ENCODE results near the gene SPAG16. TPM values are rescaled to one million over a fixed set of nuclear protein-coding genes. Genes with fewer than 3 reads are reported as not detected.

The SPAG16 gene
- total RNA-seq, 1 experiment from 2014 or later = 17.3 TPM

- Mint-ChIP-seq H3K27me3 (ENCODE audit: low read depth) (no peaks in the 10 kb centered on the region), H3K9me3 (no peaks in the 10 kb centered on the region), H3K4me3 (no peak overlapping the region), H3K4me1 (0 out of 4 replicates have a peak, but pooled peaks cover 0 to 3% of the 10 kb centered on the region in 2 experiments), H3K27ac (no peak overlapping the region), H3K36me3 (ENCODE audit: insufficient read depth in 1 of 3, low read depth in 3 of 3) (no peaks in the 10 kb centered on the region)
- Histone ChIP-seq H3K9ac (ENCODE audit: extremely low read depth, insufficient read length, low read length) (no peak overlapping the region), H3K9me3 (ENCODE audit: control insufficient read depth, low read depth, low read length) (no peaks in the 10 kb centered on the region), H2AFZ (ENCODE audit: low read length) (no peak overlapping the region), H4K8ac (replicated peaks; ENCODE audit: insufficient read length, low read depth, low read length) (no peak overlapping the region), H3K79me2 (ENCODE audit: insufficient read depth, low read length) (no peaks in the 10 kb centered on the region), H3T11ph (ENCODE audit: low read length) (no peak overlapping the region), H3K79me1 (ENCODE audit: insufficient read depth, low read depth, low read length, poor library complexity, severe bottlenecking) (no peaks in the 10 kb centered on the region), H4K5ac (ENCODE audit: insufficient read length, low read depth, low read length) (no peak overlapping the region), H3K23ac (ENCODE audit: insufficient read length, low read depth, low read length) (no peak overlapping the region), H3K23me2 (ENCODE audit: insufficient read length, low read depth, low read length, poor library complexity, severe bottlenecking) (no peaks in the 10 kb centered on the region), H3K4me1 (ENCODE audit: insufficient read depth, low read length) (no peaks in the 10 kb centered on the region), H3K18ac (ENCODE audit: insufficient read length, low read depth, low read length) (no peak overlapping the region), H3K27me3 (ENCODE audit: insufficient read depth, low read length) (no peaks in the 10 kb centered on the region), H2BK5ac (ENCODE audit: insufficient read length, low read length) (no peak overlapping the region), H3K4ac (ENCODE audit: low read depth, low read length) (no peak overlapping the region), H3K4me2 (ENCODE audit: insufficient read depth, insufficient read length, low read length) (no peak overlapping the region), H3K27ac (ENCODE audit: insufficient read length, low read depth, low read length) (no peak overlapping the region), H3K14ac (ENCODE audit: insufficient read depth, low read length) (no peak overlapping the region), H3K56ac (ENCODE audit: insufficient read length, low read depth, low read length) (no peak overlapping the region), H4K20me1 (ENCODE audit: control insufficient read depth, insufficient read depth, insufficient read length) (no peaks in the 10 kb centered on the region), H2AK5ac (ENCODE audit: insufficient read length, low read length) (no peak overlapping the region), H2BK12ac (ENCODE audit: insufficient read length, low read depth, low read length) (no peak overlapping the region), H2BK15ac (ENCODE audit: low read depth, low read length) (no peak overlapping the region), H2BK20ac (ENCODE audit: low read depth, low read length, poor library complexity, severe bottlenecking) (no peak overlapping the region), H2BK120ac (ENCODE audit: low read depth, low read length, poor library complexity, severe bottlenecking) (no peak overlapping the region), H4K91ac (ENCODE audit: insufficient read length, low read depth, low read length) (no peak overlapping the region)
- DNase-seq = no peak
- TF ChIP-seq, protein P1, sequence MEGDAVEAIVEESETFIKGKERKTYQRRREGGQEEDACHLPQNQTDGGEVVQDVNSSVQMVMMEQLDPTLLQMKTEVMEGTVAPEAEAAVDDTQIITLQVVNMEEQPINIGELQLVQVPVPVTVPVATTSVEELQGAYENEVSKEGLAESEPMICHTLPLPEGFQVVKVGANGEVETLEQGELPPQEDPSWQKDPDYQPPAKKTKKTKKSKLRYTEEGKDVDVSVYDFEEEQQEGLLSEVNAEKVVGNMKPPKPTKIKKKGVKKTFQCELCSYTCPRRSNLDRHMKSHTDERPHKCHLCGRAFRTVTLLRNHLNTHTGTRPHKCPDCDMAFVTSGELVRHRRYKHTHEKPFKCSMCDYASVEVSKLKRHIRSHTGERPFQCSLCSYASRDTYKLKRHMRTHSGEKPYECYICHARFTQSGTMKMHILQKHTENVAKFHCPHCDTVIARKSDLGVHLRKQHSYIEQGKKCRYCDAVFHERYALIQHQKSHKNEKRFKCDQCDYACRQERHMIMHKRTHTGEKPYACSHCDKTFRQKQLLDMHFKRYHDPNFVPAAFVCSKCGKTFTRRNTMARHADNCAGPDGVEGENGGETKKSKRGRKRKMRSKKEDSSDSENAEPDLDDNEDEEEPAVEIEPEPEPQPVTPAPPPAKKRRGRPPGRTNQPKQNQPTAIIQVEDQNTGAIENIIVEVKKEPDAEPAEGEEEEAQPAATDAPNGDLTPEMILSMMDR (conservative IDR thresholded peaks at IDR 0.05) = peak; percentile 68
- WGBS (ENCODE audit: extremely low coverage, insufficient read length, low lambda C conversion rate) = no CpG with 5 or more reads among the region's 1 CpG
These were observed 650.3 kb downstream of the SPAG16 start for GRCh38 chr2:213934560-213934959.

All from H9 (cell line).